ENCODE results near the gene TGFB1I1.

DNA sequence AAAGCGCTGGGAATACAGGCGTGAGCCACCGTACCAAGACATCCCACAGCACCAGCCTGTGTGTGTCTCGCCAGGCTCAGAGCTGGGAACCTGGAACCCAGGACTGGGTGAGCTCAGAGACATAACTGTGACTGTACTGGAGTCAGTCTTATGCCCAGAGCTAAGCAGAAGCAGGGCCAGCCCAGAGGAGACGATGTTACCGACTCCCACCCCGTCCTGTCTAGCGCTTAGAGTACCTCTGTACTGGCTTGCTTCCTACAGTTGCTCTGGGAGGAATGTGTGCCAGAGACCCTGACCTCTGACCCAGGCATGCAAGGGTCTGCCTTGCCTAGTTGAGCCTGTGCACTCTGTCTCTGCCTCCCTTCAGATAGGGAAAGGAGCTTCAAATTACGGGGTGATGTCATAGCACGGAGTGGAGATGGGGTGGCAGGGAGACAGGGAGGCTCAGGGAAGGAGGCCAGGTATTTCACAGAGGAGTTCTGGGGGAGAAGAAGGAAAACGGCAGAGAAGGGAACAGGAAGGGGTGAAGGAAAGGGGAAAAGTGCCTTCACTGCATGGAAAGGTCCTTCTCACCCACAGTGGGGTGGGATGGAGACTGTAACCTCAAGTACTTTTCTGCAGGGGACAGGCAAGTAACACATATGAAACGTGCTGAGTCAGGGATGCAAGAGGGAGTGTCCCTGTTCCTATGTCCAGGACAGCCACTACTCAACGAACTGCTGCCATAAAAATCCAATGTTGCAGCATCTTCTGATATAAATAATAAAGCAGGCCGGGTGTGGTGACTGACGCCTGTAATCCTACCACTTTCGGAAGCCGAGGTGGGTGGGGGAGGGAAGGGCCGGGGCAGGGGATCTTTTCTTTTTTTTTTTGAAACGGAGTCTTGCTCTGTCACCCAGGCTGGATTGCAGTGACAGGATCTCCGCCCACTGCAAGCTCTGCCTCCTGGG lies 18.4 kb upstream of the TGFB1I1 start:
- TF ChIP-seq GATA2 (IDR thresholded peaks at IDR 0.05; ENCODE audit: low read depth, low read length) = no peak
- no peak for TF ChIP-seq GATA3 (IDR thresholded peaks at IDR 0.05; ENCODE audit: low read depth, low read length)
